GM21360 (cell line): ENCODE data around the gene PLCB1.
A peak's percentile ranks its signal among the peaks of the same experiment; 100 is the strongest.

ENCODE experiments used
- ATAC-seq: cut with Tn5 transposase; IDR thresholded peaks from one replicate; pipeline ENCODE4 v1.9.1; 2021; ENCODE audit warnings: mild to moderate bottlenecking, moderate library complexity; ENCODE audit not compliant: unreplicated experiment

The PLCB1 gene

DNA sequence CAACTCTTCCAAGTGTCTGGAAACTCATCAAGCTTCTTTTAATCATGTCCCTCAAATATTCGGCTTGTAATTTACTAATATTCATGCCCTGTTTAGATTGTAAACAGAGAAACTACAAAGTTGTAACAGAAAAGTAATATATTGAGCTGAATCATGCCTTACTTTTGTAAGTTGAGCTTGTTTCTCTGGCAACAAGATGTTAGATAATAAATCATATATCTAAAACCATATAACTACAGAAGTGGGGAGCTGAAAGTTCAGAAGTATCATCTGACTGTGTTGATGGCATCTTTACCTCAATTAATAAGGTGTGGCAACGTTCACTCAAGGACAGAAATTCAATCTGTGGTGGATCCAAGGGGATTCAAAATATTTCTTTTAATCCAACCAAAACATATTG is 263.9 kb downstream of the PLCB1 start:
- no peak for ATAC-seq

DNA sequence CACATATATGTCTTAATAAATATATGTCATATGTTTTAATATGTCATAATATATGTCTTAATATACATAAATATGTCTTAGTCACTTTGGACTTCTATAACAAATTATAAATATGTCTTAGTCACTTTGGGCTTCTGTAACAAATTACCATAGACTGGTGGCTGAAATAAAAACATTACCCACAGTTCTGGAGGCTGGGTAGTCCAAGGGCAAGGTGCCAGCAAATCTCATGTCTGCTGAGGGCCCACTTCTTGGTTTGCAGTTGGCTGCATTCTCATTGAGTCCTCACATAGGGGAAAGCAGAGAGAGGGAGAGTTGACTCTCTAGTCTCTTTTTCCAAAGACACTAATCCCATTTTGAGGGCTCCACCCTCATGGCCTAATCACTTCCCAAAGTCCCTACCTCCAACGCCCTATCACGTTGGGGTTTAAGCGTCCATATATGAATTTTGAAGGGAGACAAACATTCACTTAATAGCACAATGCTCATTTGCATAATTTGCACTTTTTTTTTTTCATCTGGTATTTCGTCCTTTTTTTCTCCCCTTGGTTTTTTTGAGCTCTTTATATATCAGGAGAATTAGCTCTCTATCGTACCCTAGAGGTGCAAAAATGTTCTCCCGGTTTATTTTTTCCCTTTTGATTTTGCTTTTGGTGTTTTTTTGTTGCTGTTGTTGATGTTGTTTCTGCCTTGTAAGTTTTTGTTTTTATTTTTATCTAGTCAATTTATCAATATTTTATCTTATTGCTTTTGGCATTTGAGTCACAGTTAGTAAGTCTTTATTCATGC is 266.4 kb downstream of the PLCB1 start:
- no peak for ATAC-seq

DNA sequence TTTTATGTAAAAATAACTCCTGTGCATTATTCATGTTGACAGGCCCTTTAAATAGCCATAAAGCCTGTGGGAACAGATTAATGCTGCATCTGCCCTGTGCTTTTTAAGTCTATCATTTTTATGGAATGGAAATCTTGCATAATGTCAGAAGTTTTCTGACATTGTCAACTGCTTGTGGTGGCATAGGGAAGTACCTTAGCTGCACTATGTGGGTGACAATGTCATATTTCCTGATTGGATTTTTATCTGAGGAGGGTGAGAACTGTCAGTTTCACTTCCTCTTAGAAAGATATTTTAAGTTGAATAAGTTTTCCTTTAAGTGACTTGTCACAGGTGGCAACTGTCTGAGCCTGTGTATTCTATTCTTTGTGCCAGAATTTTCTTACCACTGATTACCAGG is 267.9 kb downstream of the PLCB1 start:
- ATAC-seq: peak; percentile 97

DNA sequence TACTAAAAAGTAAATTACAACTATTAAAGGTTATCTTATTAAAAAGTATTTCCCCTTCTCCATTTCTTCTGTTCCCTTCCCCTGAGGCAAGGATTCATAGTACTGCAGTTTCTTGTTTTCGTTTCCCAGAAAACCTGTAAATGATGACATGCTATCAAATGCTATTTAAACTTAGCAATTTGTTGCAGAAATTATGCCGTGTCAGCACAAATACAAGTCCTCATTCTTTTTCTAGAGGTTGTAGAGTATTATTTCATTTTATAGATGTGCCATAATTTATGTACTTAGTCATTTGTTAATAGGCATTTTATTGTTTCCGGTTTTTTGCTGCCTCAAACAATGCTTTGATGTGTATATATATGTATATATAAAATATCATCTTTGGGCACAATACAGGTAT is 268.4 kb downstream of the PLCB1 start:
- no peak for ATAC-seq

DNA sequence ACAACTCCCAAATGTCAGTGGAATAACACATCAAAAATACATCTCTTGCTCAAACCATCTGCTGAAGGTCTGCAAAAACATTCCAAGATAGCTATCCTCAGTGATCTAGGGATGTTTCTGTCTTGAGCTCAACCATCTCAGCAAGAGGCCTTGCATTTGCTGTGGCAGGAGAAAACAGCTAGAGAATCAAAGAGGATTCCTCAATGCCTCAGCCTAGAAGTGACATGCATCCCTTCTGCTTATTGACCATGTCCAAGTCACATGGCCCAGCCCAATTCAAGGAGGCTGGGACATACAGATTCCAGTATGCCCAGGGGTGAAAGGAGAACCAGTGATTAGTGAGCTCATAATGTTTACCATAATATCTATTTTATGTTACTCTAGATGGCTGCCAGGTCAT is 269.5 kb downstream of the PLCB1 start:
- no peak for ATAC-seq

DNA sequence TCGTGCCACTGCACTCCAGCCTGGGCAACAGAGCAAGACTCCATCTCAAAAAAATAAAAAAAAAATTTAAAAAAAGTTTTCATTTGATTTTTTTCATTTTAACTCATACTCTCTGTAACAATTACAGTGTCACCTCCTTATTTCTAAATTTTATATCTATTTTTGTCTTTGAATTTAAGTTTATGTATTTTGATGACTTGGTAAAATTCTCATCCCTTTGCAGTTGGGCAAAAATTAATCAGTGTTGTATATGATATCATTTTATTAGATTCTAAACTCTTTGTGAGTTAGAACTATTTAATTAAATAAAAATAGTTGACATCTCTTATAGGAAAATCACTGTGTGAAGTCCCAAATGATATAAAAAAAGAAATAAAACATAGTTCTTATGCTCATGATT is 270.7 kb downstream of the PLCB1 start:
- no peak for ATAC-seq

DNA sequence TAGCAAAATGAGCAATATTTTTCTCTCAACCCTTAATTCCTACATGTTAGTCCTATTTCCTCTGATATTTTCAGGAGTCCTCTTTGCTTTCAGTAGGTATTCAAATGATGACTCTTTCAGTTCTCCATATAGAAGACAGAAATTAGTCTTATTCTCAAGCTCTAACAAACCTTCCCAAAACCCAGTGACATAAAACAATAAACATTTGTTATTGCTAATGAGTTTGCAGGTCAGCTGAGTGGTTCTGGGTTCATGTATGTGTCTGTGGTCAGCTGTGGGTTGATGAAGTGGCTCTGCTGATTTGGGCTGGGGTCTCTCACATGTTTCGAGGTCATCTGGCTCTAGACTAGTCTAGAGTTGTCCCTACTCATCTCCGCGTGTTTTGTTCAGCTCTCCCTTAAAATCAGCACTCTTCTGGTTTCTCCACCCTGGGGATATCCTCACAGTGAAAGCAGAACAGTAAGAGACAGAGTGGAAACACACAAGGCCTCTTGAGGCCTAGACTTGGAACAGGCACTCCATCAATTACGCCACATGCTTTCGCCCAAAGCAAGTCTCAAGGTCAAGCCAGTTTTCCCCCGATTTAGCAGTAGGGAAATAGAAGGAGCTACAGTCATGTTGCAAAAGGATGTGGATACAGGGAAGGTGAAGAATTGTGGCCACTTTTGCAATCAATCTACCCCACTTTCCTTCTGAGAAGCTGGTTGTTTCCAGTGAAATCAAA is 273.0 kb downstream of the PLCB1 start:
- ATAC-seq: no peak

DNA sequence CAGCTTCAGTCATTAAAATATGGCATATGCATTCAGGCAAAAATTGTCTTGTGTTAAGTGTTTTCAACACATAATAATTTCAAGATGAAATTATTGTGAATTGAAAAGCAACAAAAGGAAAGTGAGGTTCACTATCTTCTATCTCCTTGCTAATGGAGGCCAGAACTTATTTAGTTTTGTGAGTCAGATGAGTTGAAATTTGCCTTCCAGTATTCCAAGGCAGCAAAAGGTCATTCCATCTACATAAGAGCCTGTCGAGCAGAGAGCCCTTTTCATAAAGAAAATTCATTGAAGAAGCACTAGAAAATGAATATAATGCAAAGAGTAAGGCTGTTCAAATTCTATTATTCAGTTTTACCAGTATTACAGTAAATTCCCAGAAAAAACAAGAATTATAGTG is 274.3 kb downstream of the PLCB1 start:
- no peak for ATAC-seq

DNA sequence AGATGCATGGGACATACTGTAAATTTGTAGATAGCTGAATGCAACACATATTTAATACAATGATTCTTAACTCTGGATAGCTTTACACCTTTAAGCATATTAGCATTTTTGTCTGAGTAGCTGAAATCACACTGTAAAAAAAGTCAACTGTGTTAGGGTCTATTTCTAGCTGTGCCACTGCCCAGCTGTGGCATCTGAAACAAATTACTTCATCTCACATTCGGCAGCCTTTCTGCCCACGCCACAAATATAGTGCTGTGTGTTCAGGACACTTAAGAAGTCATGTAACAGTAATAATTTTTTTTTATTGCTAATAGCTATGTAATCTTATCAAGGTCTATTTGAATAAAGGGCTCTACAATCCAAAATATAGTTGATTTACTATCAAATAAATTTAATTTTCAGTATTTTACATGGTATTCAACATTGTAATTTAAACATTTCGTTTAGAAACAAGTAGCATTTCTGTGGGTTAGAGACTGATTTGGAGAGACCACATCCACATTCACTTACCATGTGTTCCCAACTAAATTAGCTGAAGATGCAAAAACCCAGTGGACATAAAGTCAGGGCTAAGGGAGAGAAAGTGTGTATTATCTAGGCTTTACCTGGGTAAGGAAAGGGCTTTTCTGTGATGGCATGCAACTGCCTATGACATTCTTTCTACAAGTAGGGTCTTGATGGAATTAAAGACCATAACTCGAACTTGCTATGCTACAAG is 276.7 kb downstream of the PLCB1 start:
- ATAC-seq: no peak

DNA sequence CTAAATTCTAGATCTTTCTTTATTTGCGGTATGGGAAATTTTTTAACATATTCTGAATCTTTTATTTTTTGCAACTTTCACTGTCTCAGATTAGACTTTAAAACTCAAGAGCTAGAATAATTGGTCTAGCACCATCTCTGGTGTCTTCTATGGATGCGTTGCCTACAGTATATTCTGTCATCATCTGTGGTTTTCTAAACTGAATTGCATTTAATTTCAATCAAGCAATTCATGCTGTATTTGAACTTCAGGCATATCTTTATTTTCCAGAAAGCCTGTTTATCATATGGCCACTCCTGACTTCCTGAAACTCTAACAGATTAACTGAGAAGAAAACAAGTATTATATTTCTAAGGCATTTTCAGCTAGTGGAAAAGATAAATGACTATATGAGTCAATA is 281.6 kb downstream of the PLCB1 start:
- no peak for ATAC-seq

DNA sequence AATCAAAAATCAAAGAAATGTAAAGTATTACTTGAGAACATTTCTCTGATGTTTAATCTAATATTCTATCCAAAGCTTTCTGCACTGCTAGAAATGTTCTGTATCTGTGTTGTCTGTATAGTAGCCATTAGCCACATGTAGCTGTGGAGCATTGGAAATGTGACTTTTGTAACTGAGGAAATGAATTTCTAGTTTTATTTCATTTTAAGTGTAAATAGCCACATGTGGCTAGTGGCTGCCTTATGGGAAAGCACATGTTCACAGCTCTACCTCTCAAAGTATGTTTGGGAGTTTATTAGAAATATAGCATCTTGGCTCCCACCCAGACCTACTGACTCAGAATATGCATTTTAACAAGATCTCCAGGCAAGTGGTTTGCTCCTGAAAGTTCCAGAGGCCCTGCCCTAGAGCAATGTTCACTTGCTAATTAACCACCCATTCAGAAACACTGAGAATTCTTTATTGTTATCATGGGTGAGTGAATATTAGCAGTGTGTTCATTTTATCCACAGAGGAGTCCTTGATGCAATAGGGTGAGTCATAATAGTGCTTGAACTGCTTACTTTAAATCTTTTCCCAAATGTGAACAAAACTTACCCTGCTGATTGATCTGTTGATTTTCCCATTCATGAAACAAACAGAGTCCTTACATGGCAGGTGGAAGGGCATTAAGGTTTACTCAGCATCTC is 282.7 kb downstream of the PLCB1 start:
- no peak for ATAC-seq

DNA sequence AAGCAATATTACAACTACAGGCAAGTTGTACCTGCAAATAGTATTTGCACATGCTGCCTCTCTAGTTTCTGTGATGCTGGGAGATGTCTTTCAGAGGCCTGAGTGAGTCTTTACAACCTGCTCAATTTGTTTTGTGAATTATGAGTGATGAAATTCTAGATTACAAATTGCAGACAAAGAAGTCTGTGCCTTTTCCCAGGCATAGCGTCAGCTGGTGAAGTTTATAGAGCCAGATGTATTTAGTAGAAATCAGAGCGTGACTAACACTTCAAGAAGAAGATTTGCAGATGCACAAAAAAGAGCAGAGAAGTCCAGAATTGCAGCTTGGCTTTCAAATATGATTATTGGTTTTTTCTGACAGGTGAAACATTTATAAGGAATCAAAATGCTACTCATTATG is 289.9 kb downstream of the PLCB1 start:
- ATAC-seq: no peak

DNA sequence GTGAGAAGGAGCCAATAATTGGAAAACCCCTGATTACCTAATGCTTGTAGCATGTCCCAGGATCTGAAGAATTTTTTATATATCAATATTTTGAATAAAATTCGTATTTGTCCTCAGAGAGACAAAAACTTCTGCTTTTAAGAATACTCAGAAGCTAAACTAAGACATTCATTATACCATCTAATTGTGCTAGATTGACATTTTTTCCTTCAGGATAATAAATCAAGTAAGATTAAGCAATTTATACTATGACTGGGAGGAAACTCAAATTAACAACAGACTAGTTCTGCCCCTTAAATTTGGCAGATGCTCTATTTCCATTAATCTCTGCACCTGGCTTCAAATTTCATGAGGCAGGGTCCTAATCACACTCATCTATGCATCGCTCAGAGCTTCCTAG is 291.4 kb downstream of the PLCB1 start:
- no peak for ATAC-seq

DNA sequence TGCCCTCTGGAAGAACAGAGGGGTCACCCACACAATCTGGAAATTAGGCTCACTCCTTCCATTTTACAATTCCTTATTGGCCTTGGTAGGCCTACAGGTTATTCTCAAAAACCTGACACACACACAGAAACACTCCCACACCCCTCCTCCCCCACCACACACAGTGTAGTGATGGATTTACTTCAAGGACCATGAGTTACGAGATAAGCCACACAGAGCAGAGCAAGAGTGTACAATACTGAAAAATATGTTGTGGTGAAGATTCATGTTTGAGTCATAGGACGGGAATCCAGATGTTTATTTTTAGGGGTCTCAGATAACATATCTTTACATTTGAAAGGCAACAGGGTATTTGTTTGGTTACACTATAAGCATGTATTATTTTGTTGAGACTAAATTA is 291.9 kb downstream of the PLCB1 start:
- ATAC-seq: no peak

DNA sequence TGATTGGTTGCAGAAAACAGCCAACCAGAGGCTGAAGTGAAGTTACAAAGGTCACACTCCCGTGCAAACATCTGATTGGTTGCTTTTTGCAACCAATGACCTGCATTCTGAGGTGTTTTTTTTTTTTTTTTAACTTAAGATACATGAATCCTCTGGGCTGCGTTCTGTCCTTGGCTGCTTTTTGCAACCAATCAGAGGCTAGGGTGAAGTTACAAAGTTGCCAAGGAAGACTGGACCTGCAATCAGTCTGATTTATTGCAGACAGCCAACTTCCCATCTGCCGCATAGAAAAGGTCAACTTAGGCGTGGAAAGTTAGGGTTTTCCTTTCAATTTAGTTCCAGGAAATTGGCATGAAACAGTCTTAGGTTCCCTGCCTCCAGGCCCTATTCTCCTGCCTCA is 292.9 kb downstream of the PLCB1 start:
- no peak for ATAC-seq

DNA sequence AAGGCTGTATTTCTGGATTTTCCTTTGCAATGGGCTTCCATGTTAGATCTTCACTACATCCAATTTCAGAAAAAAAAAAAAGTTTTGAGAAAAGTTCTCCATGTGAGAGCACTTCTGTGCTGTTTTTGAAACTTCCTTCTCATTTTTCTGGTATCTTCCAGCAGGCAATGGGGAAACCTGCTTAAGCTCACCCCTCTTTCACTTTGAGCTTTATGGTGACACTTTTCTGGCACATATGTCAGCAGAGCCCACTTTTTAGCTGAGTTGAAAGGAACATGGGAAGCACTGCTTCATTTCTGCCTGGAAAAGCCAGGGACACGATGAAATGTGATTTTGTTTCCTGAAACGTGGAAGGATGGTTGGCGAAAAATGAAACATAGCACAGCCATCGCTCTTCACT is 293.7 kb downstream of the PLCB1 start:
- ATAC-seq: no peak

DNA sequence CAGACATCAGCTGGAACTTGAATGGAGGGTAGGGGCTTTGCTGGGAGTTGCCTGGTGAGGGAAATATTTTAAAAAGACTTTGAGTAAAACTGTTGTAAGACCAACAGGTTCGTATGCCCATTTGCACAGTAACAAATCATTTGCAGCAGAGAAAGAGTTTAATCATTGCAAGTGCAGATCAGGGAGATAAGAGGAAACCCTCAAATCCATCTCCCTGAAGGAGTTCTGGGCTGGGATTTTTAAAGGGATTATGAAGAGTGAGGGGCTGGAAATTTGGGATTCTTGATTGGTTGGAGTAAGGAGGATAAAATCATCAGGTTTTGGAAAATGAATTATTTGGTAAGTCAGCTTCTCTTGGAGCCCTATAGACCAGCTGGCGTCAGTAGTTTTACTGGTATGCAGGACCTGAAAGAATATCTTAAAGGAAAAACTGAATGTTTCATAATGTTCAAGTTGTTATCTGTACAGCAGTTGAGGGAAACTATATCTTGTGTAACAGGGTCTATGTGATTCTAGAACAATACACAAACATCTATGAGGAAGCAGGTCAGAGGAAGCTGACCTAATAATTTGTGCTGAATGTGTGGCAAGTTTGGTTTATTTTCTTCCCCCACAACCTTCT is 295.5 kb downstream of the PLCB1 start:
- no peak for ATAC-seq

DNA sequence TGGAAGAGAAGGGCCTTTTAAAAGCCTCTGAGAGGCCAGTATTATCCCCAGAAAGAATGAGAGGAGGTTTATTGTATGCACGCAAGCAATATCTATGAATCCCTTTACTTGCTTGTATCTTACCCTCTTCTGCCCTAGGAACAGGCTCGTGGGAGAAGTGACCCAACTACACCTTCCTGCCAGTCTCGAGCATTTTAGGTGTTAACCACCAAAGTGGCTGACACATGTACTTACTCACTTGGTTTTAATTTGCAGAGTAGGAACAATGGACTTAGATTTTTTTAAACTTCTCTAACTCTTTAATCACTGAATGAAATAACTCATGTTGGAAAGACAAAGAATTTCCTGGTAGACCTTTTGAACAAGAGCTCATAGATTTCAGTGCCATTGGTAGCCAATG is 296.9 kb downstream of the PLCB1 start:
- ATAC-seq: no peak

DNA sequence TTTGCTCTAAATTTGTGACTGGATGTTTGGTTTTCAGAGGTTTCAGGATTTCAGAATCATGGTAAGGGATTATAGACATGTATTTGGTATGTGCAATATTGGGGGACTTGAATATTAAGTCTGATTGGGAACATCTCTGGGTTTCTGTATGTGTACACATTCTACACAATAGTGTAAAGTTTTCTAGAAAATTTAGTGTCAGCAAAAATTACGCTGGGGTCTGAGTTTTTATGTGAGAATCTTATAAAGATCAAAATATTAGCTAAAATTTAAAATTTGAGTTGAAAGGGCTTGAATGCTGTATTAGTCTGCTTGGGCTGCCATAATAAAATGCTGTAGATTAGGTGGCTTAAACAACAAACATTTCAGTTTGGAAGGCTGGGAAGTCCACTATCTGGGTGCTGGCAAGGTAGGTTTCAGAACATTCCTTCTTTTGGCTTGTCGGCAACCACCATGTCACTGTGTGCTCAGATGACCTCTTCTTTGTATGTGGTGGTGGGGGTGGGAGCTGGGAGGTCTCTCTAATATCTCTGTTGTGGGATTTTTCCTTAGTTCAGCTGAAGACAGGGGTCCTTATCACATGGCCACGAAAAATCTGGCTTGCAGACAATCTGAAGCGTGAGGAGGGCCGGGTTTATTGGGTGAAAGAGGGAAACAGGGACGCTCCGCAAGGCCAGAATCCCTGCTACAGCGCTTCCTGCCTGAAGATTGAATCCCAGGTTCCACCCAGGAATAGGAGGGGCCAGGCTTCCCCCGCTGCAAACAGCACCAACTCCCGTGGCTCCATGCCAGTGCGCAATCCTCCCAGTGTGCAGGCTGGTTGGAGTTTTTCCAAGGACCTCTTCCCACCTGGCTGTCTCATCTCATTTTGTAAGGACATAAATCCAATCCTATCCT is 299.7 kb downstream of the PLCB1 start:
- ATAC-seq: no peak
